Left cardiac atrium (tissue), 4 donors: ENCODE measurements around the gene ADGRG1. TPM values are rescaled to one million over a fixed set of nuclear protein-coding genes. Genes with fewer than 3 reads are reported as not detected.
A peak's percentile ranks its signal among the peaks of the same experiment; 100 is the strongest.
"Not testable (repeated sequence)": the region's sequence is repeated elsewhere in the genome, so short reads cannot be mapped to it uniquely, and the experiment has no call there.

Experiments used
- ATAC-seq, 2 donors: fragments of 200-7000 bp; cut with Tn5 transposase; one replicate each; pipeline ENCODE4 v1.9.1; 2020; ENCODE audit warnings: mild to moderate bottlenecking in 2 of 2, moderate library complexity in 2 of 2
- DNase-seq: peaks from one replicate; pipeline ENCODE4 v3.0.0-alpha.2; 2020
- intact Hi-C, 2 donors: fragments of 100-400 bp; cut with DNase I; formaldehyde crosslinking; loops; one replicate each; pipeline versions ENCODE4 v1.14.1 to v1.15.1; 2022 to 2023
- long read RNA-seq: library from polyadenylated mRNA; unstranded; transcript quantifications from one replicate; pipeline ENCODE4 v2.0.0, GENCODE V29; 2021
- total RNA-seq, 2 donors: library from RNA; stranded (reverse); fragmentation: NEBNext Ultra II Directional; extraction: Animal tissue kit (Norgen Biotek cat#: 25700); gene quantifications; one replicate each; pipeline ENCODE4 v1.2.1, GENCODE V29; 2021
- donor health status: DM: no; HTN: yes; CAD: no.
- donor health status: DM: no; HTN: yes; CAD: no; lungs with severe emphysema.
- donor health status: DM: yes; HTN: yes; CAD: no.
- donor health status: Dilated cardiomyopathy.

The ADGRG1 gene
- 10 to 100 TPM; 22.9 to 41.9 TPM for total RNA-seq
- long read RNA-seq, full-length matches to known transcripts, result 2 of 36 reads
- long read RNA-seq, partial matches to known transcripts, result 30 of 36 reads
- long read RNA-seq, other reads (novel, unspliced or antisense), result 4 of 36 reads

DNA sequence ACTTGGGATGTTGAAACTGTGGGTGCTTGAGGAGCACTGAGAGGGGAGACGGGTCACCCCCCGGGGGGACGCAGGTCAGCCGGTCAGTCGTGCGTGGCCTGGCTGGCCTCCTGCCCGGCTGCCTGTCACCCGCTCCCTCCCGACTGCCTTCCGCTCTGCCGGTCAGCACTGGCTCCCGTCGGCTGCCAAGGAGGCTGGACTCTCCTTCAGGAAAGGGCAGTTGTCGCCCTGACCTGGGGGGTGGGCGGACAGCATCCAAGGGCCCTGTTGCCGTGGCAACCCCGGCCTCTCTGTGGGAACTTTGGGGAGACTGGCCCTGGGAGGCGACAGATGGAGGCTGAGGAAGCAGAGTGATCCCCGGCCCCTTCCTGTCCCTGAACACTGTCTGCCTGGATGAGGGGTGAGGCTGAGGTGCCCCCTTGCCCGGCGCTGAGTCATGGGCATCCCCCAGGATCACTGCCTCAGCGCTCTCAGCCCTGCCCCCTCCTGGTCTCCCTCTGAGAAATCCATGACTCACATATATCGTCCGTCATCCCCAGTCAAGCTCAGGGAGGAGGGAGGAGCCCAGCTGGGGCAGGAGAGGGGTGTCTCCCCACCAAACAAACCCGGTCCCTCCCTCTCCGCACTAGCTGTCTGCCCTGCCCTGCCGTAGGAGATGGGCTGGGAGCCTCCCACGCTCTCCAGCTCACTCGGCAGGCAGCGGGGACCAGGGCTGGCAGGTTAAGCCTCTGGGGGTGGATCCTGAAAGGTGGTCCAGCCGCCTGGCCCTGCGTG is at the start of gene ADGRG1:
Gene ADGRG1, plus strand, starts transcription at position 623 of the 774 bp plus-strand sequence. CDS start 21,658 bp downstream, outside the sequence.
- intact Hi-C loops, result no loop called here
- peak; percentile 90 for DNase-seq
- ATAC-seq, result peak; percentile 73 to 92

DNA sequence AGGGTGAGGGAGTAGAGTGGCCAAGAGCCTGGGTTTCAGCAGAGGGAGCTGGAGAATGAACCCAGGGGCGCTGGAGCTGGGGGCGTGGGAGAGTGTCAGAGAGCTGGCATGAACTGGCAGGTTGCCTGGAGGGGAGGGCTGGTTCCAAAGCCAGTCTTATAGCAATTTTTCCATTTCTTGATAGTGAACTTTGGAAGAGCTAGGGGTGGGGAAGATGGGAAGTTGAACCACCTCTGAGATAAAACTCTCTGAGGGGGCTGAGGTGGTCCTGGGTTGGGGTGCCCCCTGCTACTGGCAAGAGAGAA is 49.1 kb upstream of the ADGRG1 start:
- intact Hi-C loops, result loop anchor here (5.0 to 10.0 kb wide), 2 partner anchors 143 to 145 kb away; no protein-coding TSS in a partner anchor
- ATAC-seq (no peak), DNase-seq (no peak)

DNA sequence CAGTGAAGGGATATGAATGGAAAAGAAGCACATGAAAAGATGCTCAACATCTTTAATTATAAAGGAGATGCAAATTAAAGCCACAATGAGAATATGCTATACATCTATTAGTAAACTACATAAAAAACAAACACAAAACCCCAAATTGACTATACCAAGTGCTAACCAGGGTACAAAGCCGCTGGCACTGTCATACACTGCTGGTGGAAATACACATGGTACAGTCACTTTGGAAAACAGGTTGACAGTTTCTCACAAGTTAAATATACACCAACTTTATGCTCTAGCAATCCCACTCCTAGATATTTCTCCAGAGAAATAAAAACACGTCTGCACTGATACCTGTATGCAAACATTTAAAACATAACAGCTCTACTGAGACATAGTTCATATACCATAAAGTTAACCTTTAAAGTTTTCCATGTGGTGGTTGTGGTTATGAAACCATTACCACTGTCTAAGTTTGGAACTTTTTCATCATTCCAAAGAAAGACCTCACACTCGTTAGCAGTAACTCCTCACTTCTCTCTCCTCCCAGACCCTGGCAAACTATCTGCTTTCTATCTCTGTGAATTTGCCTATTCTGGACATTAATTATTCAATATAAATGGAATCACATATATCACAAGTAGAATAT is 43.3 kb upstream of the ADGRG1 start:
- DNase-seq (no peak), ATAC-seq (no peak)
- intact Hi-C loops, result no loop called here

DNA sequence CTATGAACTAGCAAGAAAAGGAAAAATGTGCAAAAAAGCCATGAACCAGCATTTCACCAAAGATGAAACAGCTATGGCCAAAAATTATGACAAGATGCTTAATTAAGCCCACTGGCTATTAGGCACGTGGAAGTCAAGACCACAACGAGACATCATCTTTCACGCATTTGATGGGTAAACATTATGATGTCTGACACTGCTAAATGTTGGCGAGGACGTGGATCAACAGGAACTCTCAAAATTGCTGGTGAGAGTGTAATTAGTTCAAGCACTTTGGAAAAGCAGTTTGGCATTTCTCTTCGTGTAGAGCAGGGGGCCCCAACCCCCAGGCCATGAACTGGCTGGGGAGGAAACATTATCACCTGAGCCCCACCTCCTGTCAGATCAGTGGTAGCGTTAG is 39.6 kb upstream of the ADGRG1 start:
- ATAC-seq (no peak), DNase-seq (no peak)
- intact Hi-C loops, result no loop called here

DNA sequence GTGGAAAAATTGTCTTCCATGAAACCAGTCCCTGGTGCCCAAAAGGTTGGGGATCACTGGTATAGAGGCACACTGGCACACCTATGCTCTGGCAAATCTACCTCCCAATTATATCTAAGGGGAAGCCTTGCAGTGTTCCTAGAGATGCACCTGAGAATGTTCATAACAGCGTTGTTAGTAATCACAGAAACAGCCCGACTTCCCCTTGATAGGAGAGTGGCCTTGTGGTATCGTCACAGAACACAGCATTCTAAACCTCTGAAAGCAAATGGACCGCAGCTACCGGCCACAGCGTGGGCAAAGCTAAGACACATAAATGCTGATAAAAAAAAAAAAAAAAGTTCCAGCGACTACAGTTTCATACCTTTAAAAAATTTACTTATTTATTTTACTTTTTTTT is 39.1 kb upstream of the ADGRG1 start:
- DNase-seq (no peak), ATAC-seq (no peak)
- intact Hi-C loops, result no loop called here

DNA sequence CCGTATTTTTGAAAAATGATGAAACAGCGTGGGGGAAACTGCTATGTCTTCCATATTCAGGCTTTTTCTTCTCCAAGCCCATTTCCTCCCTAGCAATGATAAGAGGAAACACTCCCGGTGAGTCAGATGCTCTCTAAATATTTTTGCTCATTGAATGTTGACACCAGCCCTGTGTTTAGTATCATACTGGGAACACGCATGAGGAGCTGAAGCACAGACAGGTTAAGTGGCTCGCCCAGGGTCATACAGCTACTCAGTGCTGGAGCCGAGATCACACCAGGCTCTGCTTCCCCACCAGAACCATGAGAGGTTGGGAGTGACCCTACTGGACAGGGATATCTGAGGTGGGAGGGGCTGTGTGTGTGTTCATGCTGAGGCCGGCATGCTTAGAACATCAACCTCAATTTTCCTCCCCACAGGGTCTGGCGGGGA is 37.8 kb upstream of the ADGRG1 start:
- intact Hi-C loops, result loop anchor here in 1 of 2 donors (2.0 kb wide), 1 partner anchor 58 kb away; no protein-coding TSS in a partner anchor
- ATAC-seq (peak; percentile 6 to 90), DNase-seq (no peak)

DNA sequence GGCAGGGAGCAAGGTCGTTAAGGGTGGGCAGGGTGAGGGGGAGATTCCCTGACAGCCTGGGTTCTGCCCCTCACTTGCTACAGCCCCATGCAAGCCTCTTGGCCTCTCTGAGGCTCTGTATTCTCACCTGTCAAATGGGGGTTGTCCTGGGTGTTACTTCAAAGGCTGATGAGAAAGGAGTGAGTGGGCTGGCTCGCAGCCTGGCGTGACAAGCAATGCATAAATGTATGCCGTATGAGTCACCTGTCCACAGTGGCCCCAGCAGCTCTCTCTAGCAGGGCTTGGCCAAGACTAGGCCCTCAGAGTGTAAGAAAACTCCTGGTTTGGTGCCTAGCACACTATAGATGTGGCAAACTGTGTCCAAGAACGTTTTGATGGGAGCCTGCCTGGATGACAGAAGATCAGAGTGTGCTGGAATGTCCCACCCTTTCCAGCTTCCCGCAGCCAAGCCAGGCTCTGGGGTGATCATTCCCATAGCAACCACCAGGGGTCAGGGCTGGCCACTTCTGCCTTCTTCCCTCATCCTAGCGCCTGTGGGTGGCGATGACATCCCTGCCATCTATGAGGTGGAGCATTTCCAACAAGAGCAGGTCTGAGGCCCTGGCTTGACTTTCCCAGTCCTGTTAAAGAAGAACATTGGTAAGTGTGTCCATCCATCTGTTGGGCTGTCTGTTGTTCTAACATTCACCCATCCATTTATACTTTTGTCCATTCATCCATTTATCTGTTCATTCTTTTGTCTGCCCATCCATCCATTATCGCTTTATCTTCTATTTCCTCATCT is 37.2 kb upstream of the ADGRG1 start:
- DNase-seq (peak; percentile 75), ATAC-seq (peak; percentile 90 to 91)
- intact Hi-C loops, result loop anchor here in 1 of 2 donors (2.0 kb wide), 1 partner anchor 58 kb away; no protein-coding TSS in a partner anchor

DNA sequence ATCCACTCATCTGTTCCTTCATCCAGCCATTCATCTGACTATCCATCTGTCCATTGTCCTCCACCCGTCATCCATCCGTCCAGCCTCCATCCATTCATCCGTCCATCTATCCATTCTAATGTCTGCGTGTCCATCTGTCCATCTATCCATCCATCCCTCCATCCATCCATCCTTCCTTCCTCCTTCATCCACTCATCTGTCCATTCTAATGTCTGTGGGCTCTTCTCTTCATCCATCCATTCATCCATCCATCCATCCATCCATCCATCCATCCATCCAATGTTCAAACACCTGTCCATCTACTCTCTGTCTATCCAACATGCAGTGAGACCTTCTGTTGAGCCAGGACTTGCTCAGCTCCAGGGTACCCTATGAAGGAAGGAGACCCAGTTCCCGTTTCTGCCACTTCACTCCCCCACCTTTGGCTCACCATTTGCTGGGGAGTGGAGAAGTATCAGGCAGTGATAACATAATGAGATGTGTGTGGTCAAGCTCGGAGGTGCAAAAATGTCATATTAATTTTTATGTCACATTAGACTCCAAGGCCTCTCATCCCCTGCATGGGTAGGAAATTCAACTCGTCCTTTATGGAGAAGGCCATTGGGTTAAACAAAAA is 36.5 kb upstream of the ADGRG1 start:
- ATAC-seq (no peak), DNase-seq (no peak)
- intact Hi-C loops, result loop anchor here in 1 of 2 donors (2.0 kb wide), 1 partner anchor 57 kb away; no protein-coding TSS in a partner anchor

DNA sequence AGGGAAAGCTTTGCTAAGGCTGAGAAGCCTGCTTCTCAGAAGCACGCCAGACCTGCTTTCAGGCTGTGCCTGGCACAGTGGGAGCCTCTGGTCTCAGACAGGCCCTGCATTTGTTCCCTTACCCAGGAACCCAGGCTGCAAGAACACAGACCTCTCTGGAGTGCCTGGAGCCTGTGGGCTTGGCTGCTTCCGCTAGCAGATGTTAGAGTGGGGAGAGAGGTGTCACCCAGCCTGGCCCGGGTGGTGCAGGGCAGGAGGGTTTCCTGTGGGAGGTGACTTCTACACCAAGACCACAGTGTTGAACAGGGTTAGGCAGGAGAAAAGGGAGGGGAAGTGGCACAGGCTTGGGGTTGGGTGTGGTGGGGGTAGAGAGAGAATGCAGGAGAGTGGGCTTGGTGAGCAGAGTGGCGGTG is 35.8 kb upstream of the ADGRG1 start:
- ATAC-seq (peak; percentile 18 to 76), DNase-seq (no peak)
- intact Hi-C loops, result no loop called here

DNA sequence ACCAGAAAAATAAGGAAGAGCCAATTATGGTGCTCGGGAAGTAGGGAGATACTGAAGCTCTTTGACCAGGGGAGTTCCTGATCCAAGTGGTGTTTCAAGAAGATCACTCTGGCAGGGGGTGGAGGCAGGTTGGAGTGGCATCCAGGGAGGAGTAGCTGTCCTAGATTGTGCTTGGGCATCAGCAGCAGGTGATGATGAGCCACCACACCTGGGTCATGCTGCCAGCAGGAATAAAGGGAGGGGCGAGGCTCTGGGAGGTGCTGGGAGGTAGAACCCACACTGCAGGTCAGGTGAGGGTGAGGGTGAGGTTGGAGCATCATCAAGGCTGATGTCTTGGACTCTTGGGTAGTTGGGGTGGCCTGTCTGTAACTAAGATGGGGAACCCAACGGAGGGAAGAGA is 35.4 kb upstream of the ADGRG1 start:
- intact Hi-C loops, result no loop called here
- ATAC-seq (no peak), DNase-seq (no peak)

DNA sequence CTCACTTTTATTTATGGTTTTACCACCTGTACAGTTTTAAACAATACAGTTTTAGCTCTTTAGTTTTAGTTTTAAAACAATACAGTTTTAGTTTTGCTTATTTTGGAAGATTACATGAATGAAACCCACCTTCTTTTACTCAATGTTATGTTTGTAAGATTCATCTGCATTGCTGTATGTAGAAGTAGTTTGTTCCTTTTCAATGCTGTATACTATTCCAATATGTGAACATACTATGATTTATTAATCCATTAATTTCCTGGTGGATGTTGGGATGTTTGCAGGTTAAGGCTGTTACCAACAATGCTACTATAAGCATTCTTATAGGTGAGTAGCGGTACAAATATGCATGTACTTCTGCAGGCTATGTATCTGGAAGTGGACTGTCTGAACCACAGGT is 34.4 kb upstream of the ADGRG1 start:
- ATAC-seq, result no peak
- intact Hi-C loops, result no loop called here
- no peak for DNase-seq

DNA sequence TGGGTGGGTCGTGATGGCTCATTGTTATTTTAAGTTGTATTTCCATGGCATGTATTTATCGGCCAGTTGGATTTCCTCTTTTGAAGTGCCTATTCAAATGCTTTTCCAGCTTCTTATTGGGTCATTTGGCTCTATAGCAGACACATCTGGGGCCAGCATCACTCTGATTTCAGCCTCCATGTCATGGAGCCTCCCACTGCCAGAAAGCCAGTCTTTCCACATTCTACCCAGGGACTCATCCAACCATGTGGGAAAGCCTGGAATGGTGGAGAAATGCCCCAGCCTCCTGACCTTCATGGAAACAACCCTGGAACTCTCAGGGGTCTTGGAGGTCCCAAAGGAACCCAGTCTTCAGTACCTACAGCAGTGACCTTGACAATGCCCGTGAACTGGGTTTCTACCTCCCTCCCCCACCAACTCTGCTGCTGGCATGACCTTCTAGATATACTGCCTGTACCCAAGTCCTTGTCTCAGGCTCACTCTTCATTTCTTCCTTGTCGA is 33.8 kb upstream of the ADGRG1 start:
- intact Hi-C loops, result no loop called here
- ATAC-seq (no peak), DNase-seq (no peak)

DNA sequence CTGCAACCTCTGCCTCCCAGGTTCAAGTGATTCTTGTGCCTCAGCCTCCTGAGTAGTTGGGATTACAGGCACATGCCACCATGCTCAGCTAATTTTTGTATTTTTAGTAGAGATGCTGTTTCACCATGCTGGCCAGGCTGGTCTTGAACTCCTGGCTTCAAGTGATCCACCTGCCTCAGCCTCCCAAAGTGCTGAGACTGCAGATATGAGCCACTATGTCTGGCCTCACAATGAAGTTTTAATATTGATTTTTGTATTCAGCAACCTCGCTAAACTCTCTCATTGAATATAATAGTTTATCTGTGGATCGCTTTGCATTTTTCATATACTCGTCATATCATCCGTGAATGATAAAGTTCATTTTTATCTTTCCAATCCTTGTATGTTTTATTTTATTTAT is 32.2 kb upstream of the ADGRG1 start:
- intact Hi-C loops, DNase-seq, ATAC-seq: not testable (repeated sequence)

DNA sequence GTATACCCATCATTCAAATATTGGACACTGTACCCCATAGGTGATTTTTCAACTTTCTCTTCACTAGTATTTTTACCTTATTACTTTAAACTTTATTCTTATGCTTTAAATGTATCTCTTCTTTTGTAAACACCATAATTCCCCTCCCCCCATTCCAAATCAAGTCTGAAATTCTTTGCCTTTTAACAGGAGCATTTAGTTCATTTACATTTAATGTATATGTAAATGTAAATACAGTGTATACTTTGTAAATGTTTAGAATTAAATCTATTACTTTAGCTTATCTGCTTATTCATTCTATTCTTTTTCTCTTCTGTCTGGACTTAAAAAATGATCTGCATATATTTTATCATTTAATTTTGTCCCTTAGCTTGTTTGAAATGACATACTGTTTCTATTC is 30.0 kb upstream of the ADGRG1 start:
- intact Hi-C loops, result no loop called here
- ATAC-seq, result no peak

DNA sequence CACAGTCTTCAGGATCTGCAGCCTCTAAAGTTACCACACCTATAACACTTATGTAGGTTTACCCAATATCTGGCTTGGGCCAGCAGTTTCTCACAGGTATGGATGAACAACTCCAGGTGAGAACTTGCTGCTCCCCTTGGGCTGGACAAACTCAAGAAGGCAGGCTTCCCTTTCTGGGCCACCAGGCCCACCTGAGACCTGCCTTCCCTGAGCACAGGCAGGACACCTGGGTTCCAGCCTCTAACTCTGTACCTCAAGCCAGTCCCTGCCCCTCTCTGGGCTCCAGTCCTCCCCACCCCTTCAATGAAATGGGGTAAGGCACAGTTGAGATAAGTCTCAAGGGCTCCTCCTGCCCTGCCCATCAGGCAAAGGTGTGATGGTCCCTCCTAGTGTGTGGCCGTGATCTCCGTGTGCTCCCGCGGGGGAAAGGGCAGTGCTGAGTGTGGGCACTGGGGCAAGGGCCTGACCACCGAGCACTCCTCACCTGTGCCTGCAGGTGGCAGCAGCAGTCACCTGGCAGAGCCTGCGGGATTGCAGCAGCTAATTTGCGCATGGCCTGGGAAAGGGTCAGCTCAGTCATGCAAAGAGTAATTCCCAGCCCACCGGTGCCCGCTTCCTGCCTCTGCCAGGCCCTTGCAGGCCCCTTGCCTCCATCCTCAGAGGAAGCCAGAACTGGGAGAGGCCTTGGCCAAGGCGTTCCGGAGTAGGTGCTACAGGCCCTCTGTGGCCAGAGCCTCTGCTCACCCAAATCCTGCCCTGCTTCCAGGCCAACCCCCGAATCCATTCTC is 28.2 kb upstream of the ADGRG1 start:
- ATAC-seq (peak; percentile 78 to 90), DNase-seq (peak; percentile 59)
- intact Hi-C loops, result loop anchor here (2.0 to 5.0 kb wide), 2 partner anchors 47 to 49 kb away; no protein-coding TSS in a partner anchor

More for the DNA sequence above, 30.0 kb upstream of the ADGRG1 start:
- DNase-seq, result no peak

DNA sequence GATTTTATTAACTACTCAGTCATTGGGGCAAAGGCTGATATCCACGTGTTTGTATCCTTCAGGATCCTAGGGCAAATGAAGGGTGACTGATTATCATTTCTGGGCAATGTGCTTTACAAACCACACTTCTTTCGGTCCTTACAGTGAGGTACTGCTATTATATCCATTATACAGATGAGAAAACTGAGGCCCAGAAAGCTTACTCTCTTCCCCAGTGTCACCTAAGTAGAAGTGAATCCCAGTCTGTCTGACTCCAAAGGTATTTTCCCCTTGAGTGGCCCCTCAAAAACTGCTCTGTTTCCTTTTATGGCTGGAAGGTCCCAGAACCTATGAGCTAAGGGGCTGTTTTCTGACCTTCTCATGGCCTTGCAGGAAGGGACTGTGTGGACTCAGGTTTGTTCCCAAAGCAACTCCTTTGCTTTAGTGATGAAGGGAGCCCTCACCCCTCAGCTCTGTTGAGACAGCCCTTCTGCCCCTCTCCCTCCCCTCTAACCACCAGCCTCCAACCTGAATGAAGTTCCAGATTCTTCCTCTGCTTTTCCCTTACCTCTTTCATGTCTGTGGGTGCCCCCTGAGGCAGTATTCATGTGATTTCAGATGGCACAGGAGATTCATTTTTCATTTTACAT is 27.4 kb upstream of the ADGRG1 start:
- ATAC-seq (no peak), DNase-seq (no peak)
- intact Hi-C loops, result loop anchor here (2.0 to 5.0 kb wide), 2 partner anchors 46 to 48 kb away; no protein-coding TSS in a partner anchor

DNA sequence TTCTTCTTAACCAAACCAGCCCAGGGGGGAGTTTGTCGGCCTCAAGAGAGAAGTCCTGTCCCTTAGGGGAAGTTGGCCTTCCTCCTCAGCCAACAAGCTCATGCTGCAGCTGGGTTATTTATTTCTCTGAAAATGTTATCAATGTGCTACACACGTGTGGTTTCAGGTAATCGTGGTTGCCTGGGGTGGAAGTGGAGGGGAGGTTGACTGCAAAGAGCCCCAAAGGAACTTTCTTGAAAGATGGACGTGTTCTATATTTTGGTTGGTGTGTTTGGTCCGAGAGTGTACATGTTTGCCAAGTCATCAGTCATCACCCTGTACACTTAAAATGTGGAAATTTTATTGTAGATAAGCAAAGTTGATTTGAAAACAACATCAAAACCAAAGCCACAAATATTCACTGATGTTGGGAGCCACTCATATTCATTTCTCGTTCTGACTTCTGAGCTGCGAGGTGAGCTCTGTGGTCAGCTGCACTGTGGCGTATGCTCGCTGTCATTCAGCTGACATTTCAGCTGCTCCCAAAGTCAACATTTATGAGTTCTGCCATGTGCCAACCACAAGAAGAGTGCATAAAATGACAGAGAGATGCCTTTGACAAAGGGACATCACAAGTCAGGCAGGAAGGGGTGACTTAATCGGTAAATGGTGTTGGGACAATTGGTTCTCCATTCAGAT is 26.5 kb upstream of the ADGRG1 start:
- ATAC-seq, result peak in 1 of 2 donors; percentile 56
- intact Hi-C loops, result loop anchor here (2.0 to 5.0 kb wide), 2 partner anchors 45 to 47 kb away; no protein-coding TSS in a partner anchor
- no peak for DNase-seq
